ENCODE results near the gene SLC26A9. TPM values are rescaled to one million over a fixed set of nuclear protein-coding genes. Genes with fewer than 3 reads are reported as not detected.

SLC26A9 gene
- total and polyA plus RNA-seq, 9 donors: 0.04 to 0.22 (median 0.08) TPM

GRCh38 chr1:205922314-205922713, 20.9 kb downstream of the SLC26A9 start:
- Histone ChIP-seq H3K9me3 (replicated peaks; ENCODE audit: control insufficient read depth, low read depth, low read length) (no peaks in the 10 kb centered on the region), H3K27me3 (ENCODE audit: control insufficient read depth, insufficient read depth, low read length) (peaks cover 4% of the 10 kb centered on the region), H3K4me3 (ENCODE audit: low read length) (no peak overlapping the region), H3K4me1 (ENCODE audit: control insufficient read depth, insufficient read depth, low read length) (peaks cover 13% of the 10 kb centered on the region), H3K36me3 (ENCODE audit: control insufficient read depth, insufficient read depth, low read length) (no peaks in the 10 kb centered on the region), H3K27ac (ENCODE audit: low read length) (no peak overlapping the region)
- WGBS (ENCODE audit: insufficient coverage): 94% methylated on average over 5 of the region's 6 CpGs
- DNase-seq: no peak

DNA sequence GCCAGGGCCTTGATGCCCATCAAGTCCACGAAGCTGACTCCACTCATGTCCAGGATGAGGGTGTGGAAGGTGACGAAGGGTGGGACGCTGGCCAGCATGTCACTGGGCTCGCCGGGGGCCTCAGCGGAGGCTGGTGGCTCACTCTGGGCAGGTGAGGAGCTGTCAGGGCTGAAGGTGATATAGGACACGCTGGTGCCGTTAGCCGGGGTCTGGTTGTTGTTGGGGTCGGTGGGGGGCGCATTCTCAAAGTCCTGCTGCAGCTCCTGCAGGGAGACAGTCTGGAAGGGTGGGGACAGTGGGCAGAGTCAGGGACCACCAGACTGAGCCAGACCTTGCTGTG, 21.7 kb downstream of the SLC26A9 start:
- H3K36me3 ChIP-seq (ENCODE audit: control insufficient read depth, insufficient read depth, low read length): no peaks in the 10 kb centered on the region
- H3K4me3 ChIP-seq (ENCODE audit: low read length): no peak overlapping the region
- peaks cover 4% of the 10 kb centered on the region for H3K27me3 ChIP-seq (ENCODE audit: control insufficient read depth, insufficient read depth, low read length)
- H3K4me1 ChIP-seq (ENCODE audit: control insufficient read depth, insufficient read depth, low read length): peaks cover 13% of the 10 kb centered on the region
- no peak overlapping the region for H3K27ac ChIP-seq (ENCODE audit: low read length)
- no peak for DNase-seq
- no peaks in the 10 kb centered on the region for H3K9me3 ChIP-seq (replicated peaks; ENCODE audit: control insufficient read depth, low read depth, low read length)
- WGBS (ENCODE audit: insufficient coverage): 92% methylated on average over 11 of the region's 11 CpGs

DNA sequence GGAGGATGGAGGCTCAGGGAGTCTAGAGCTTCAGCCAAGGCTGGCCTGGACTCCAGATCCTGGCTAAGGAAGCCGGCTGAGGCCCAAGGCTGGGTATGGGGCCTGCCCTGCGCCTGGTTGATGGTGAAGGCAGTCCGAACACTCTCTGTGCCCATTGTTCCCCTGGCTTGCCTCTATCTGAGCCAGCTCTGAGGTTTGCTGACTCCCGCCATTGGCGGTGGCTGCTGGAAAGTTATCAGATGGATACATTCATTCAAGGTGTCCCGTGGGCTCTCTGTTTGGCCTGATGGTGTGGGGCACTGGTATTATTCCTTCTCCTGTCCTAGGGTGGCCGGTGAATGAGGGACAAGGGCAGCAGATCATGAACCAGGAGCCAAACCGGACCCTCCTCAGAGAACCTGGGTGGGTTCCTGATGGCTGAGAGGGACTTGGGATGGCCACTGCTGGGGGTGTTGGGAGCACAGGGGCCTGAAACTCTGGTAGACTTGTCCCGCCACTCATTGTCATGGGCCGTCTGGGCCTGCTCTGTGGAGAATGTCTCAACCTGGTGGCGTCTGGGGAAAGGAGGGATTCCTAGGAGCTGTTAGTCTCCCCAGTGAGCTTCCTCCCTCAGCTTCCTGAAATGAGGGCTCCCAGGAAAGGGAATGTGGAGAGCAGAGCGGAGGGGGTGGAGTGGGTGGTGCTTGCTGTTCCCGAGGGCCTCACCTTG, 22.2 kb downstream of the SLC26A9 start:
- H3K27me3 ChIP-seq (ENCODE audit: control insufficient read depth, insufficient read depth, low read length): peaks cover 4% of the 10 kb centered on the region
- DNase-seq: no peak
- H3K4me1 ChIP-seq (ENCODE audit: control insufficient read depth, insufficient read depth, low read length): peaks cover 13% of the 10 kb centered on the region
- 78% methylated on average over 5 of the region's 13 CpGs for WGBS (ENCODE audit: insufficient coverage)
- H3K36me3 ChIP-seq (ENCODE audit: control insufficient read depth, insufficient read depth, low read length): no peaks in the 10 kb centered on the region
- no peaks in the 10 kb centered on the region for H3K9me3 ChIP-seq (replicated peaks; ENCODE audit: control insufficient read depth, low read depth, low read length)
- H3K4me3 ChIP-seq (ENCODE audit: low read length): no peak overlapping the region
- no peak overlapping the region for H3K27ac ChIP-seq (ENCODE audit: low read length)

DNA sequence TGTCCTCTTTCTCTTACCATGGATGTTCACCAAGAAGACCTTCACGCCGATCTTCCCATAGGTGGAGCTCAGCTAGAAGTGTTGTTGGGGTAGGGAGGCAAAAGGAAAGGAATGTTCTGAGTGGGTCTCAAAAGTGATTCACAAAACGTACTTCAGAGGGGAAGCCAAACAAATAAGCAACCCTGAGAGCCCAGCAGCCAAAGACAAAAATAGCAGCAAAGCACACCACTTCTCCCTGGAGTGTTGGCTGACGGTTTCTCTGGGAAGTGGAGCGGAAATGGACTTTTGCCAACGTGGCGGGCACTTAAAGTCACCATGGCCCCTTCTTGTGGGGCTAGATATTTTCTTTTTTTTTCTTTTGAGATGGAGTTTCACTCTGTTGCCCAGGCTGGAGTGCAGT, 23.1 kb downstream of the SLC26A9 start:
- peak; percentile 72 for DNase-seq
- WGBS (ENCODE audit: insufficient coverage): no CpG with 5 or more reads among the region's 7 CpGs
- no peaks in the 10 kb centered on the region for H3K9me3 ChIP-seq (replicated peaks; ENCODE audit: control insufficient read depth, low read depth, low read length)
- no peak overlapping the region for H3K4me3 ChIP-seq (ENCODE audit: low read length)
- peaks cover 4% of the 10 kb centered on the region for H3K27me3 ChIP-seq (ENCODE audit: control insufficient read depth, insufficient read depth, low read length)
- H3K36me3 ChIP-seq (ENCODE audit: control insufficient read depth, insufficient read depth, low read length): no peaks in the 10 kb centered on the region
- H3K4me1 ChIP-seq (ENCODE audit: control insufficient read depth, insufficient read depth, low read length): peaks cover 21% of the 10 kb centered on the region
- H3K27ac ChIP-seq (ENCODE audit: low read length): no peak overlapping the region

- Histone ChIP-seq H3K4me3 (ENCODE audit: low read length) (no peak overlapping the region), H3K36me3 (ENCODE audit: control insufficient read depth, insufficient read depth, low read length) (no peaks in the 10 kb centered on the region), H3K9me3 (replicated peaks; ENCODE audit: control insufficient read depth, low read depth, low read length) (no peaks in the 10 kb centered on the region), H3K27ac (ENCODE audit: low read length) (no peak overlapping the region), H3K27me3 (ENCODE audit: control insufficient read depth, insufficient read depth, low read length) (no peaks in the 10 kb centered on the region), H3K4me1 (ENCODE audit: control insufficient read depth, insufficient read depth, low read length) (peaks cover 31% of the 10 kb centered on the region)
- 0% methylated on average over 1 of the region's 8 CpGs for WGBS (ENCODE audit: insufficient coverage)
- peak; percentile 85 for DNase-seq
Measured at GRCh38 chr1:205918955-205919746, 24.1 kb downstream of the SLC26A9 start.

GRCh38 chr1:205917466-205918238, 25.6 kb downstream of the SLC26A9 start:
- no peak overlapping the region for H3K27ac ChIP-seq (ENCODE audit: low read length)
- H3K4me3 ChIP-seq (ENCODE audit: low read length): no peak overlapping the region
- WGBS (ENCODE audit: insufficient coverage): 68% methylated on average over 2 of the region's 8 CpGs

GRCh38 chr1:205916541-205916940, 26.7 kb downstream of the SLC26A9 start:
- no peaks in the 10 kb centered on the region for H3K9me3 ChIP-seq (replicated peaks; ENCODE audit: control insufficient read depth, low read depth, low read length)
- DNase-seq: no peak
- WGBS (ENCODE audit: insufficient coverage): 81% methylated on average over 5 of the region's 7 CpGs
- H3K4me1 ChIP-seq (ENCODE audit: control insufficient read depth, insufficient read depth, low read length): peaks cover 41% of the 10 kb centered on the region
- H3K27me3 ChIP-seq (ENCODE audit: control insufficient read depth, insufficient read depth, low read length): no peaks in the 10 kb centered on the region
- H3K36me3 ChIP-seq (ENCODE audit: control insufficient read depth, insufficient read depth, low read length): no peaks in the 10 kb centered on the region
- H3K4me3 ChIP-seq (ENCODE audit: low read length): no peak overlapping the region
- no peak overlapping the region for H3K27ac ChIP-seq (ENCODE audit: low read length)

More at GRCh38 chr1:205917466-205918238, 25.6 kb downstream of the SLC26A9 start:
- Histone ChIP-seq H3K27me3 (ENCODE audit: control insufficient read depth, insufficient read depth, low read length) (no peaks in the 10 kb centered on the region), H3K4me1 (ENCODE audit: control insufficient read depth, insufficient read depth, low read length) (peaks cover 41% of the 10 kb centered on the region), H3K9me3 (replicated peaks; ENCODE audit: control insufficient read depth, low read depth, low read length) (no peaks in the 10 kb centered on the region), H3K36me3 (ENCODE audit: control insufficient read depth, insufficient read depth, low read length) (no peaks in the 10 kb centered on the region)
- DNase-seq: no peak

DNA sequence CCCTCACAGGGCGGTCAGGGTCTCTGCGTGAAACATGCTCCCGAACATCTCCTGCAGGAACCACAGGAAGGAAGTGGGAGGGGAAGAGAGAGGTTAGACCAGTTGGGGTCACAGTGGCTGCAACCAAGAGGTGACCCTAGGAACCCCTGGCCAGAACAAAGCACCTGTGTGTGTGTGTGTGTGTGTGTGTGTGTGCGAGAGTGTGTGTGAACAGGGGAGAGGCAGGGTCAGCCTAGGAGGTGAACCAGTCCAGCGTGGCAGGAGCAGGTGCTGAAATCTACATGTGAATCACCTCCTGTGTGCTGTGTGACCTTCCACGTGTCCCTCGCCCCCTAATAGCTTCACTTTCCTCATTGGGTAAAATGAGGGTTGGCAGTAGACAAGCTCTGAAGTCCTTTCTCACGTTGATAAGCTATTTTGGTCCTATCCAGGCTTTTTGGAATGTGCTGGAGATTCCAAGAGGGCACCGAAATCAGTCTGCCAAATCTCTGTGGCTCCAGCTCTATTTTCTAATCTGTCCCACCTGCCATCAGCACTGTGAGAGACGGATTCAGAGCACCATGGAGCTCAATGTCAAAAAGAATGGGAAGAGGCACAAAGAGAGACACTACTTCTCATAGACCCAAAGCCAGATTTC, 27.8 kb downstream of the SLC26A9 start:
- WGBS (ENCODE audit: insufficient coverage): 52% methylated on average over 5 of the region's 10 CpGs
- H3K4me1 ChIP-seq (ENCODE audit: control insufficient read depth, insufficient read depth, low read length): peaks cover 41% of the 10 kb centered on the region
- DNase-seq: no peak
- H3K36me3 ChIP-seq (ENCODE audit: control insufficient read depth, insufficient read depth, low read length): no peaks in the 10 kb centered on the region
- no peak overlapping the region for H3K27ac ChIP-seq (ENCODE audit: low read length)
- H3K27me3 ChIP-seq (ENCODE audit: control insufficient read depth, insufficient read depth, low read length): no peaks in the 10 kb centered on the region
- no peaks in the 10 kb centered on the region for H3K9me3 ChIP-seq (replicated peaks; ENCODE audit: control insufficient read depth, low read depth, low read length)
- no peak overlapping the region for H3K4me3 ChIP-seq (ENCODE audit: low read length)

GRCh38 chr1:205914730-205915129, 28.5 kb downstream of the SLC26A9 start:
- Histone ChIP-seq H3K4me1 (ENCODE audit: control insufficient read depth, insufficient read depth, low read length) (peaks cover 35% of the 10 kb centered on the region), H3K27ac (ENCODE audit: low read length) (no peak overlapping the region)
- DNase-seq: peak; percentile 62

DNA sequence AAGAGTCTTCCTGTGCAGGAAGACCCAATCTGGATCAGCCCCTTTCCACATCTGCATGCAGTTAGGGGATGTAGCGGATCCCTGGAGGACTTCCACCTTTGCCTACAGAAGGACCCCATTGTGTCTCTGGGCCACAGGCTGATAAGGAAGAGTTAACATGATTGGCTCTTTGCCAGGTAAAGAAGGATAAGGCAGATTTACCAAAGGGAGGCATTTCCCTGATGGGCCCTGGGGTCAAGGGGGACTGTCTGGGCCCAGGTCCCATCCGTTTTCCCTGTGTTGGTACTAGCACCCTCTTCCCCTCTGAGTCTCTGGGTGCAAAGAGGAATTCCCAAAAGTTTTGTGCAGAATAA, 29.1 kb downstream of the SLC26A9 start:
- no peak overlapping the region for H3K4me3 ChIP-seq (ENCODE audit: low read length)
- no peaks in the 10 kb centered on the region for H3K9me3 ChIP-seq (replicated peaks; ENCODE audit: control insufficient read depth, low read depth, low read length)
- DNase-seq: no peak
- H3K27ac ChIP-seq (ENCODE audit: low read length): no peak overlapping the region
- H3K36me3 ChIP-seq (ENCODE audit: control insufficient read depth, insufficient read depth, low read length): no peaks in the 10 kb centered on the region
- no peaks in the 10 kb centered on the region for H3K27me3 ChIP-seq (ENCODE audit: control insufficient read depth, insufficient read depth, low read length)
- WGBS (ENCODE audit: insufficient coverage): no CpG with 5 or more reads among the region's 2 CpGs
- peaks cover 29% of the 10 kb centered on the region for H3K4me1 ChIP-seq (ENCODE audit: control insufficient read depth, insufficient read depth, low read length)

More at GRCh38 chr1:205914730-205915129, 28.5 kb downstream of the SLC26A9 start:
- H3K9me3 ChIP-seq (replicated peaks; ENCODE audit: control insufficient read depth, low read depth, low read length): no peaks in the 10 kb centered on the region
- H3K27me3 ChIP-seq (ENCODE audit: control insufficient read depth, insufficient read depth, low read length): no peaks in the 10 kb centered on the region
- no peaks in the 10 kb centered on the region for H3K36me3 ChIP-seq (ENCODE audit: control insufficient read depth, insufficient read depth, low read length)
- H3K4me3 ChIP-seq (ENCODE audit: low read length): no peak overlapping the region
- WGBS (ENCODE audit: insufficient coverage): 89% methylated on average over 3 of the region's 7 CpGs

All from muscle of leg (tissue), 11 donors.